HepG2 (cell line): ENCODE data around the gene TPX2. TPM values are rescaled to one million over a fixed set of nuclear protein-coding genes. Genes with fewer than 3 reads are reported as not detected.

Experiments
- ERF ChIP-seq: IDR thresholded peaks from 2 replicates; pipeline ENCODE4 v1.6.1; 2018; ENCODE audit warnings: missing biosample characterization, missing genetic modification reagents
- FOXO1 ChIP-seq: sonication (generic); formaldehyde crosslinking; IDR thresholded peaks from 2 replicates; pipeline ENCODE4 v1.4.0; 2020; ENCODE audit warnings: missing genetic modification reagents
- MEF2D ChIP-seq: sonication (generic); formaldehyde crosslinking; IDR thresholded peaks from 2 replicates; pipeline ENCODE4 v1.5.1; 2020; ENCODE audit warnings: mild to moderate bottlenecking, missing genetic modification reagents
- PCBP1 ChIP-seq: fragments of 200-400 bp; formaldehyde crosslinking; IDR thresholded peaks from 2 replicates; pipeline ENCODE4 v1.6.1; 2017; ENCODE audit warnings: mild to moderate bottlenecking, low read depth, low read length, borderline replicate concordance
- PHB2 ChIP-seq: fragments of 450-650 bp; IDR thresholded peaks from 2 replicates; pipeline ENCODE4 v1.6.1; 2018; ENCODE audit not compliant: partially characterized antibody
- PRMT3 ChIP-seq: sonication (generic); formaldehyde crosslinking; IDR thresholded peaks from 2 replicates; pipeline ENCODE4 v1.8.1; 2022; ENCODE audit warnings: low read depth, mild to moderate bottlenecking, moderate library complexity, missing genetic modification reagents, borderline replicate concordance
- SIN3A ChIP-seq: IDR thresholded peaks from 2 replicates; pipeline ENCODE4 v1.6.1; 2011; ENCODE audit warnings: low read depth, mild to moderate bottlenecking, control low read depth, low read length, borderline replicate concordance
- SNAI1 ChIP-seq: sonication (generic); formaldehyde crosslinking; IDR thresholded peaks from 2 replicates; pipeline ENCODE4 v1.5.0; 2020; ENCODE audit warnings: mild to moderate bottlenecking, missing genetic modification reagents, borderline replicate concordance
- SOX5 ChIP-seq: IDR thresholded peaks from 2 replicates; pipeline ENCODE4 v1.6.1; 2016; ENCODE audit warnings: borderline replicate concordance
- ZBTB40 ChIP-seq, 2 experiments: fragments of 450-650 bp in 1 of 2; sonication (generic) in 1 of 2; formaldehyde crosslinking in 1 of 2; IDR thresholded peaks; 2 replicates each; pipeline versions ENCODE4 v1.6.1 to v1.8.0; 2016 to 2022; ENCODE audit warnings: antibody characterized with exemption in 1 of 2, mild to moderate bottlenecking in 1 of 2, missing genetic modification reagents in 1 of 2
- ZNF260 ChIP-seq: sonication (generic); formaldehyde crosslinking; IDR thresholded peaks from 2 replicates; pipeline ENCODE4 v1.4.0; 2020; ENCODE audit warnings: missing genetic modification reagents, low read depth, mild to moderate bottlenecking, borderline replicate concordance
- ZNF724P ChIP-seq: sonication (generic); formaldehyde crosslinking; IDR thresholded peaks from 2 replicates; pipeline ENCODE4 v1.8.0; 2022; ENCODE audit warnings: missing genetic modification reagents, borderline replicate concordance
- polyA plus RNA-seq, 8 experiments: library from polyadenylated mRNA; depleted of rRNA in 3 of 8; stranded (reverse) in 7 of 8; unstranded in 1 of 8; fragments of >200 nt; fragmentation: Illumina TruSeq in 4 of 8; extraction: Trizol in 4 of 8; gene quantifications; 2 replicates each; pipeline versions ENCODE4 v1.2.1 to v1.2.3, GENCODE V29; 2011 to 2016; ENCODE audit warnings: low read depth in 4 of 8, missing spikeins in 1 of 8, mixed read lengths in 1 of 8; ENCODE audit not compliant: insufficient read depth in 1 of 8
- total RNA-seq, 5 experiments: library from RNA; depleted of rRNA; stranded (reverse); fragments of >200 nt; fragmentation: Illumina TruSeq; extraction: Trizol; gene quantifications; 2 replicates each; pipeline ENCODE4 v1.2.3, GENCODE V29; 2016; ENCODE audit warnings: low read depth in 1 of 5
- TF ChIP-seq, protein P1 (sequence below): sonication (generic); formaldehyde crosslinking; IDR thresholded peaks from 2 replicates; pipeline ENCODE4 v1.8.0; 2022; ENCODE audit warnings: low read depth, missing genetic modification reagents
- TF ChIP-seq, protein P2 (sequence below): sonication (generic); formaldehyde crosslinking; IDR thresholded peaks from 2 replicates; pipeline ENCODE4 v1.4.0; 2020; ENCODE audit warnings: missing genetic modification reagents, mild to moderate bottlenecking, borderline replicate concordance
- TF ChIP-seq, protein P3 (sequence below): fragments of 450-650 bp; IDR thresholded peaks from 2 replicates; pipeline ENCODE4 v1.6.1; 2017

Gene TPX2
- total and polyA plus RNA-seq, 2 of the 13 experiments (the other 11 are each of a cell fraction or from before 2014, with no cell fraction given), result 34.3 to 124 TPM

GRCh38 chr20:31723069-31723318 is 16.1 kb upstream of the TPX2 start (continued):
- TF ChIP-seq PCBP1, result no peak; the same call in 1 of the 2 replicates
- TF ChIP-seq SOX5 (CRISPR knock-in tag), result no peak
- no peak for TF ChIP-seq ZNF724P (CRISPR knock-in tag)
- TF ChIP-seq MEF2D (CRISPR knock-in tag), result peak; percentile 13; the same call in 1 of the 2 replicates
- TF ChIP-seq, protein P1, sequence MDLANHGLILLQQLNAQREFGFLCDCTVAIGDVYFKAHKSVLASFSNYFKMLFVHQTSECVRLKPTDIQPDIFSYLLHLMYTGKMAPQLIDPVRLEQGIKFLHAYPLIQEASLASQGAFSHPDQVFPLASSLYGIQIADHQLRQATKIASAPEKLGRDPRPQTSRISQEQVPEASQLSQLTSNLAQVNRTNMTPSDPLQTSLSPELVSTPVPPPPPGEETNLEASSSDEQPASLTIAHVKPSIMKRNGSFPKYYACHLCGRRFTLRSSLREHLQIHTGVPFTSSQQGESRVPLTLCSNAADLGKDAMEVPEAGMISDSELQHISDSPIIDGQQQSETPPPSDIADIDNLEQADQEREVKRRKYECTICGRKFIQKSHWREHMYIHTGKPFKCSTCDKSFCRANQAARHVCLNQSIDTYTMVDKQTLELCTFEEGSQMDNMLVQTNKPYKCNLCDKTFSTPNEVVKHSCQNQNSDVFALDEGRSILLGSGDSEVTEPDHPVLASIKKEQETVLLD (CRISPR knock-in tag), result no peak
- TF ChIP-seq ZNF260, result no peak
- TF ChIP-seq, protein P2, sequence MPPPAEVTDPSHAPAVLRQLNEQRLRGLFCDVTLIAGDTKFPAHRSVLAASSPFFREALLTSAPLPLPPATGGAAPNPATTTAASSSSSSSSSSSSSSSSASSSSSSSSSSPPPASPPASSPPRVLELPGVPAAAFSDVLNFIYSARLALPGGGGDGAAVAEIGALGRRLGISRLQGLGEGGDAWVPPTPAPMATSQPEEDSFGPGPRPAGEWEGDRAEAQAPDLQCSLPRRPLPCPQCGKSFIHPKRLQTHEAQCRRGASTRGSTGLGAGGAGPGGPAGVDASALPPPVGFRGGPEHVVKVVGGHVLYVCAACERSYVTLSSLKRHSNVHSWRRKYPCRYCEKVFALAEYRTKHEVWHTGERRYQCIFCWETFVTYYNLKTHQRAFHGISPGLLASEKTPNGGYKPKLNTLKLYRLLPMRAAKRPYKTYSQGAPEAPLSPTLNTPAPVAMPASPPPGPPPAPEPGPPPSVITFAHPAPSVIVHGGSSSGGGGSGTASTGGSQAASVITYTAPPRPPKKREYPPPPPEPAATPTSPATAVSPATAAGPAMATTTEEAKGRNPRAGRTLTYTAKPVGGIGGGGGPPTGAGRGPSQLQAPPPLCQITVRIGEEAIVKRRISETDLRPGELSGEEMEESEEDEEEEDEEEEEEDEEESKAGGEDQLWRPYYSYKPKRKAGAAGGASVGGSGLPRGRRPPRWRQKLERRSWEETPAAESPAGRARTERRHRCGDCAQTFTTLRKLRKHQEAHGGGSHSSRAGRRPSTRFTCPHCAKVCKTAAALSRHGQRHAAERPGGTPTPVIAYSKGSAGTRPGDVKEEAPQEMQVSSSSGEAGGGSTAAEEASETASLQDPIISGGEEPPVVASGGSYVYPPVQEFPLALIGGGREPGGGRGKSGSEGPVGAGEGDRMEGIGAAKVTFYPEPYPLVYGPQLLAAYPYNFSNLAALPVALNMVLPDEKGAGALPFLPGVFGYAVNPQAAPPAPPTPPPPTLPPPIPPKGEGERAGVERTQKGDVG (CRISPR knock-in tag), result no peak
- TF ChIP-seq, protein P3, sequence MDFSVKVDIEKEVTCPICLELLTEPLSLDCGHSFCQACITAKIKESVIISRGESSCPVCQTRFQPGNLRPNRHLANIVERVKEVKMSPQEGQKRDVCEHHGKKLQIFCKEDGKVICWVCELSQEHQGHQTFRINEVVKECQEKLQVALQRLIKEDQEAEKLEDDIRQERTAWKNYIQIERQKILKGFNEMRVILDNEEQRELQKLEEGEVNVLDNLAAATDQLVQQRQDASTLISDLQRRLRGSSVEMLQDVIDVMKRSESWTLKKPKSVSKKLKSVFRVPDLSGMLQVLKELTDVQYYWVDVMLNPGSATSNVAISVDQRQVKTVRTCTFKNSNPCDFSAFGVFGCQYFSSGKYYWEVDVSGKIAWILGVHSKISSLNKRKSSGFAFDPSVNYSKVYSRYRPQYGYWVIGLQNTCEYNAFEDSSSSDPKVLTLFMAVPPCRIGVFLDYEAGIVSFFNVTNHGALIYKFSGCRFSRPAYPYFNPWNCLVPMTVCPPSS, result no peak
- no peak for TF ChIP-seq PHB2
- TF ChIP-seq PRMT3, result no peak
- TF ChIP-seq FOXO1, result no peak
- TF ChIP-seq SIN3A, result peak; percentile 16; the same call in 1 of the 2 replicates
- no peak for TF ChIP-seq ZBTB40 (IDR thresholded peaks at IDR 0.05)
- no peak for TF ChIP-seq ZBTB40 (CRISPR knock-in tag; IDR thresholded peaks at IDR 0.05)
- TF ChIP-seq ERF (CRISPR knock-in tag), result no peak
- no peak for TF ChIP-seq SNAI1 (CRISPR knock-in tag)
